Measurements from ENCODE around the gene AP1B1. TPM values are rescaled to one million over a fixed set of nuclear protein-coding genes. Genes with fewer than 3 reads are reported as not detected.
A peak's percentile ranks its signal among the peaks of the same experiment; 100 is the strongest.

The AP1B1 gene
- total RNA-seq, 1 experiment from 2014 or later, result 77.9 TPM

GRCh38 chr22:29396126-29396525 is 7.8 kb upstream of the AP1B1 start:
- ATAC-seq (no peak), DNase-seq (ENCODE audit: low spot score) (no peak)
- H3K9me3 Mint-ChIP-seq, result no peaks in the 10 kb centered on the region
- ChIA-PET CTCF (interaction anchor here (0.8 to 4.7 kb wide), 3 partner anchors 128 to 1206 kb away, joined by 6 to 42 read pairs (median 7); no protein-coding TSS in a partner anchor), POLR2A (no interaction called here)
- no peaks in the 10 kb centered on the region for H3K4me1 Mint-ChIP-seq
- TF ChIP-seq, protein P1, sequence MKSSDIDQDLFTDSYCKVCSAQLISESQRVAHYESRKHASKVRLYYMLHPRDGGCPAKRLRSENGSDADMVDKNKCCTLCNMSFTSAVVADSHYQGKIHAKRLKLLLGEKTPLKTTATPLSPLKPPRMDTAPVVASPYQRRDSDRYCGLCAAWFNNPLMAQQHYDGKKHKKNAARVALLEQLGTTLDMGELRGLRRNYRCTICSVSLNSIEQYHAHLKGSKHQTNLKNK (CRISPR knock-in tag; IDR thresholded peaks at IDR 0.05), result no peak
- TF ChIP-seq ATF1 (CRISPR knock-in tag; IDR thresholded peaks at IDR 0.05), result no peak
- H3K36me3 Mint-ChIP-seq, result no peaks in the 10 kb centered on the region
- H3K4me3 Mint-ChIP-seq, result no peak overlapping the region
- H3K27me3 Mint-ChIP-seq (ENCODE audit: low read depth), result no peaks in the 10 kb centered on the region
- H3K27ac Mint-ChIP-seq, result no peak overlapping the region

GRCh38 chr22:29394931-29395581 is 6.7 kb upstream of the AP1B1 start:
- ATAC-seq (peak; percentile 98), DNase-seq (ENCODE audit: low spot score) (peak; percentile 77)
- Mint-ChIP-seq H3K36me3 (no peaks in the 10 kb centered on the region), H3K27me3 (ENCODE audit: low read depth) (no peaks in the 10 kb centered on the region), H3K4me1 (no peaks in the 10 kb centered on the region), H3K9me3 (no peaks in the 10 kb centered on the region), H3K27ac (no peak overlapping the region), H3K4me3 (no peak overlapping the region)
- CTCF ChIA-PET, result interaction anchor here (0.8 to 4.7 kb wide), 14 partner anchors 21 to 295 kb away, joined by 3 to 42 read pairs (median 6); partner anchors contain the start of gene THOC5
- POLR2A ChIA-PET, result no interaction called here
- TF ChIP-seq, protein P2, sequence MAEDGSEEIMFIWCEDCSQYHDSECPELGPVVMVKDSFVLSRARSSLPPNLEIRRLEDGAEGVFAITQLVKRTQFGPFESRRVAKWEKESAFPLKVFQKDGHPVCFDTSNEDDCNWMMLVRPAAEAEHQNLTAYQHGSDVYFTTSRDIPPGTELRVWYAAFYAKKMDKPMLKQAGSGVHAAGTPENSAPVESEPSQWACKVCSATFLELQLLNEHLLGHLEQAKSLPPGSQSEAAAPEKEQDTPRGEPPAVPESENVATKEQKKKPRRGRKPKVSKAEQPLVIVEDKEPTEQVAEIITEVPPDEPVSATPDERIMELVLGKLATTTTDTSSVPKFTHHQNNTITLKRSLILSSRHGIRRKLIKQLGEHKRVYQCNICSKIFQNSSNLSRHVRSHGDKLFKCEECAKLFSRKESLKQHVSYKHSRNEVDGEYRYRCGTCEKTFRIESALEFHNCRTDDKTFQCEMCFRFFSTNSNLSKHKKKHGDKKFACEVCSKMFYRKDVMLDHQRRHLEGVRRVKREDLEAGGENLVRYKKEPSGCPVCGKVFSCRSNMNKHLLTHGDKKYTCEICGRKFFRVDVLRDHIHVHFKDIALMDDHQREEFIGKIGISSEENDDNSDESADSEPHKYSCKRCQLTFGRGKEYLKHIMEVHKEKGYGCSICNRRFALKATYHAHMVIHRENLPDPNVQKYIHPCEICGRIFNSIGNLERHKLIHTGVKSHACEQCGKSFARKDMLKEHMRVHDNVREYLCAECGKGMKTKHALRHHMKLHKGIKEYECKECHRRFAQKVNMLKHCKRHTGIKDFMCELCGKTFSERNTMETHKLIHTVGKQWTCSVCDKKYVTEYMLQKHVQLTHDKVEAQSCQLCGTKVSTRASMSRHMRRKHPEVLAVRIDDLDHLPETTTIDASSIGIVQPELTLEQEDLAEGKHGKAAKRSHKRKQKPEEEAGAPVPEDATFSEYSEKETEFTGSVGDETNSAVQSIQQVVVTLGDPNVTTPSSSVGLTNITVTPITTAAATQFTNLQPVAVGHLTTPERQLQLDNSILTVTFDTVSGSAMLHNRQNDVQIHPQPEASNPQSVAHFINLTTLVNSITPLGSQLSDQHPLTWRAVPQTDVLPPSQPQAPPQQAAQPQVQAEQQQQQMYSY (CRISPR knock-in tag; IDR thresholded peaks at IDR 0.05), result no peak
- TF ChIP-seq PRRX2 (CRISPR knock-in tag; IDR thresholded peaks at IDR 0.05) (no peak), ZNF232 (CRISPR knock-in tag; IDR thresholded peaks at IDR 0.05) (0 out of 2 replicates have a peak, but pooled peaks have one; percentile 19), CTCF (IDR thresholded peaks at IDR 0.05) (peak; percentile 41; the same call in 1 of the 2 replicates)

DNA sequence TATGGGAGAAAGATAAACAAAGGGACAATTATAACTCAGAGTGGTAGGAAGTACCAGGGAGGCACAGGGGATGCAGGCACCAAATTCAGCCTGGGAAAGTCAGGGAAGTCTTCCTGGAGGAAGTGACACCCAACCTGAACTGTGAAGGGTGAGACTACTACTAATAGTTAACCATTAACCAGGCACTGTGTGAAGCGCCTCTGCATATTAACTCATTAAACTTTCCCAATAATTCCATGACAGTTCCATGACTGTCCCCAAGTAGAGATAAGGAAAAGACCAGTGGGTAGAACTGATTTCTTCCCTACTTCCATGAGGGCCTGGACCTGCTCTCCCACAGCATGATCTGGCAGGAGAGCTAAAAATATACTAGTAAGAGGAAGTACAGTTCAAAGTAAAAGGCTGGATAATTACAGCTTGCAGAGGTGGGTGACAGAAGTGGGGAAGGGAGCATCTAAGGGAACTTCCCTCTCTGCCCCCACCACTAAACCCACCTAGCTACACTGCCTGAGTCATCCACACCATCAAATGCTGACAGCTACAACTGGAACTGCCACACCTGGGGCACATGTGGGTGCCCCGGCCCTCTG is 4.7 kb upstream of the AP1B1 start:
- CTCF ChIA-PET, result interaction anchor here (0.6 to 1.6 kb wide), 2 partner anchors 131 to 634 kb away, joined by 3 to 7 read pairs; no protein-coding TSS in a partner anchor
- ATAC-seq (no peak), DNase-seq (ENCODE audit: low spot score) (no peak)
- Mint-ChIP-seq H3K4me1 (no peaks in the 10 kb centered on the region), H3K36me3 (no peaks in the 10 kb centered on the region), H3K4me3 (no peak overlapping the region), H3K9me3 (no peaks in the 10 kb centered on the region), H3K27ac (no peak overlapping the region), H3K27me3 (ENCODE audit: low read depth) (no peaks in the 10 kb centered on the region)
- no peak for TF ChIP-seq TCF7 (CRISPR knock-in tag; IDR thresholded peaks at IDR 0.05; ENCODE audit: low read depth)
- no peak for TF ChIP-seq HMGA2 (CRISPR knock-in tag; IDR thresholded peaks at IDR 0.05)
- TF ChIP-seq ZNF138 (CRISPR knock-in tag; conservative IDR thresholded peaks at IDR 0.05), result no peak
- no peak for TF ChIP-seq ERG (CRISPR knock-in tag; IDR thresholded peaks at IDR 0.05)
- TF ChIP-seq GTF2I (CRISPR knock-in tag; conservative IDR thresholded peaks at IDR 0.05), result no peak
- TF ChIP-seq, protein P3, sequence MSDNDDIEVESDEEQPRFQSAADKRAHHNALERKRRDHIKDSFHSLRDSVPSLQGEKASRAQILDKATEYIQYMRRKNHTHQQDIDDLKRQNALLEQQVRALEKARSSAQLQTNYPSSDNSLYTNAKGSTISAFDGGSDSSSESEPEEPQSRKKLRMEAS (CRISPR knock-in tag; IDR thresholded peaks at IDR 0.05), result no peak
- no peak for TF ChIP-seq ZNF671 (CRISPR knock-in tag; IDR thresholded peaks at IDR 0.05)
- TF ChIP-seq IRF2 (CRISPR knock-in tag; IDR thresholded peaks at IDR 0.05; ENCODE audit: borderline replicate concordance, low read depth), result no peak
- TF ChIP-seq NR1H2 (CRISPR knock-in tag; IDR thresholded peaks at IDR 0.05), result no peak
- TF ChIP-seq TEAD1 (CRISPR knock-in tag; IDR thresholded peaks at IDR 0.05), result no peak
- no peak for TF ChIP-seq E2F5 (CRISPR knock-in tag; IDR thresholded peaks at IDR 0.05)
- TF ChIP-seq TEAD4 (CRISPR knock-in tag; IDR thresholded peaks at IDR 0.05), result no peak
- POLR2A ChIA-PET, result no interaction called here
